ENCODE data around the gene LHFPL2. TPM values are rescaled to one million over a fixed set of nuclear protein-coding genes. Genes with fewer than 3 reads are reported as not detected.

The LHFPL2 gene
- total and polyA plus RNA-seq, 2 of the 4 experiments (the other 2 are of a cell fraction), result 6.5 to 11.3 TPM

GRCh38 chr5:78693339-78693738 is 44.8 kb upstream of the LHFPL2 start:
- H2BK120ac ChIP-seq (ENCODE audit: low read depth, low read length), result no peak overlapping the region
- no peak overlapping the region for H3K4ac ChIP-seq (ENCODE audit: low read depth, low read length)

More at GRCh38 chr5:78693339-78693738, 44.8 kb upstream of the LHFPL2 start:
- Histone ChIP-seq H3K4me2 (ENCODE audit: low read depth, low read length) (no peak overlapping the region), H3K27me3 (ENCODE audit: control insufficient read depth, insufficient read depth, low read length) (no peaks in the 10 kb centered on the region), H3K18ac (ENCODE audit: low read depth, low read length) (no peak overlapping the region), H2AK9ac (replicated peaks; ENCODE audit: low read depth, low read length, poor library complexity) (no peak overlapping the region), H3K4me3 (ENCODE audit: insufficient read depth, low read depth, low read length) (no peak overlapping the region), H2AFZ (replicated peaks; ENCODE audit: low read length, poor library complexity) (no peak overlapping the region), H2AK5ac (ENCODE audit: low read depth, low read length) (no peak overlapping the region), H3K4me1 (ENCODE audit: control insufficient read depth, insufficient read depth, low read length) (peaks cover 5% of the 10 kb centered on the region; the same call in 1 of the 2 replicates), H3K14ac (replicated peaks; ENCODE audit: low read depth, low read length) (no peak overlapping the region), H3K27ac (ENCODE audit: insufficient read depth, low read length) (no peak overlapping the region), H4K5ac (ENCODE audit: low read depth, low read length) (no peak overlapping the region), H3K56ac (ENCODE audit: extremely low read depth, insufficient read depth, low read length) (no peak overlapping the region), H2BK5ac (ENCODE audit: low read depth, low read length, poor library complexity, severe bottlenecking) (no peak overlapping the region), H3K9me3 (ENCODE audit: control insufficient read depth, insufficient read depth, low read length) (no peaks in the 10 kb centered on the region; the same call in 1 of the 2 replicates), H3K9me1 (ENCODE audit: insufficient read depth, low read length) (0 out of 2 replicates have a peak, but pooled peaks cover 2% of the 10 kb centered on the region), H3K23ac (ENCODE audit: low read depth, low read length) (no peak overlapping the region), H2BK15ac (ENCODE audit: low read depth, low read length) (no peak overlapping the region), H3K36me3 (ENCODE audit: control insufficient read depth, insufficient read depth, low read length) (no peaks in the 10 kb centered on the region), H3K79me1 (ENCODE audit: low read depth in 1 of 2, low read length in 2 of 2) (no peaks in the 10 kb centered on the region), H3K9ac (ENCODE audit: low read depth, low read length) (no peak overlapping the region), H2BK20ac (ENCODE audit: low read depth, low read length) (no peak overlapping the region), H4K20me1 (ENCODE audit: insufficient read depth, low read length) (no peaks in the 10 kb centered on the region), H4K91ac (ENCODE audit: insufficient read depth, low read depth, low read length) (no peak overlapping the region), H4K8ac (ENCODE audit: low read depth in 2 of 2, low read length in 2 of 2) (no peak overlapping the region)
- intact Hi-C loops (cut with micrococcal nuclease) (no loop called here), in situ Hi-C loops (cut with MboI; ENCODE audit: low sequenced_read_pairs) (no loop called here), dilution Hi-C loops (cut with HindIII; ENCODE audit: low sequenced_read_pairs, unreplicated experiment) (no loop called here)
- no peak for ATAC-seq (ENCODE audit: low read depth)
- ChIA-PET CTCF (interaction anchor here (0.9 kb wide), 1 partner anchor 160 kb away, joined by 3 read pairs; no protein-coding TSS in a partner anchor), POLR2A (ENCODE audit: unreplicated experiment) (no interaction called here)
- DNase-seq, result no peak
- no peak for TF ChIP-seq BHLHE40 (IDR thresholded peaks at IDR 0.05; ENCODE audit: low read depth, low read length)
- no peak for TF ChIP-seq CEBPB (IDR thresholded peaks at IDR 0.05; ENCODE audit: low read depth, low read length)
- TF ChIP-seq MAZ (IDR thresholded peaks at IDR 0.05; ENCODE audit: borderline replicate concordance, low read depth, low read length), result no peak
- TF ChIP-seq, protein P1, sequence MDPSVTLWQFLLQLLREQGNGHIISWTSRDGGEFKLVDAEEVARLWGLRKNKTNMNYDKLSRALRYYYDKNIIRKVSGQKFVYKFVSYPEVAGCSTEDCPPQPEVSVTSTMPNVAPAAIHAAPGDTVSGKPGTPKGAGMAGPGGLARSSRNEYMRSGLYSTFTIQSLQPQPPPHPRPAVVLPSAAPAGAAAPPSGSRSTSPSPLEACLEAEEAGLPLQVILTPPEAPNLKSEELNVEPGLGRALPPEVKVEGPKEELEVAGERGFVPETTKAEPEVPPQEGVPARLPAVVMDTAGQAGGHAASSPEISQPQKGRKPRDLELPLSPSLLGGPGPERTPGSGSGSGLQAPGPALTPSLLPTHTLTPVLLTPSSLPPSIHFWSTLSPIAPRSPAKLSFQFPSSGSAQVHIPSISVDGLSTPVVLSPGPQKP (IDR thresholded peaks at IDR 0.05; ENCODE audit: borderline replicate concordance, low read depth, low read length), result no peak
- TF ChIP-seq MXI1 (IDR thresholded peaks at IDR 0.05; ENCODE audit: borderline replicate concordance, low read depth, low read length), result no peak
- no peak for TF ChIP-seq POLR2A (IDR thresholded peaks at IDR 0.05; ENCODE audit: low read depth, low read length)
- TF ChIP-seq, protein P2, sequence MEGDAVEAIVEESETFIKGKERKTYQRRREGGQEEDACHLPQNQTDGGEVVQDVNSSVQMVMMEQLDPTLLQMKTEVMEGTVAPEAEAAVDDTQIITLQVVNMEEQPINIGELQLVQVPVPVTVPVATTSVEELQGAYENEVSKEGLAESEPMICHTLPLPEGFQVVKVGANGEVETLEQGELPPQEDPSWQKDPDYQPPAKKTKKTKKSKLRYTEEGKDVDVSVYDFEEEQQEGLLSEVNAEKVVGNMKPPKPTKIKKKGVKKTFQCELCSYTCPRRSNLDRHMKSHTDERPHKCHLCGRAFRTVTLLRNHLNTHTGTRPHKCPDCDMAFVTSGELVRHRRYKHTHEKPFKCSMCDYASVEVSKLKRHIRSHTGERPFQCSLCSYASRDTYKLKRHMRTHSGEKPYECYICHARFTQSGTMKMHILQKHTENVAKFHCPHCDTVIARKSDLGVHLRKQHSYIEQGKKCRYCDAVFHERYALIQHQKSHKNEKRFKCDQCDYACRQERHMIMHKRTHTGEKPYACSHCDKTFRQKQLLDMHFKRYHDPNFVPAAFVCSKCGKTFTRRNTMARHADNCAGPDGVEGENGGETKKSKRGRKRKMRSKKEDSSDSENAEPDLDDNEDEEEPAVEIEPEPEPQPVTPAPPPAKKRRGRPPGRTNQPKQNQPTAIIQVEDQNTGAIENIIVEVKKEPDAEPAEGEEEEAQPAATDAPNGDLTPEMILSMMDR (conservative IDR thresholded peaks at IDR 0.05; ENCODE audit: low read depth, low read length), result no peak
- no peak for TF ChIP-seq FOS (IDR thresholded peaks at IDR 0.05; ENCODE audit: low read depth, low read length)
- TF ChIP-seq NFE2L2 (IDR thresholded peaks at IDR 0.05; ENCODE audit: low read depth, low read length), result no peak
- no peak for TF ChIP-seq SMC3 (IDR thresholded peaks at IDR 0.05; ENCODE audit: low read depth, low read length)
- TF ChIP-seq CHD1 (IDR thresholded peaks at IDR 0.05; ENCODE audit: low read depth, low read length), result no peak
- BruUV-seq (replicated peaks), result no TSS peak

Data from IMR-90 (cell line).